ENCODE results near the gene DNAH14.

GRCh38 chr1:225418059-225418458 is 488.6 kb downstream of the DNAH14 start:
- no peak for TF ChIP-seq CTCF (tag by site-specific recombination; IDR thresholded peaks at IDR 0.05)
- TF ChIP-seq ZNF26 (tag by site-specific recombination; IDR thresholded peaks at IDR 0.05) = no peak
- TF ChIP-seq YY1 (tag by site-specific recombination; IDR thresholded peaks at IDR 0.05) = no peak
- TF ChIP-seq PRDM10 (tag by site-specific recombination; IDR thresholded peaks at IDR 0.05) = no peak
- no peak for TF ChIP-seq ZNF350 (tag by site-specific recombination; IDR thresholded peaks at IDR 0.05)
- TF ChIP-seq ATF2 (tag by site-specific recombination; IDR thresholded peaks at IDR 0.05; ENCODE audit: low read depth) = no peak
- TF ChIP-seq ZNF596 (tag by site-specific recombination; IDR thresholded peaks at IDR 0.05) = no peak
- TF ChIP-seq ZNF391 (tag by site-specific recombination; IDR thresholded peaks at IDR 0.05; ENCODE audit: borderline replicate concordance, low read depth) = no peak
- no peak for TF ChIP-seq ZBTB49 (tag by site-specific recombination; IDR thresholded peaks at IDR 0.05; ENCODE audit: low read depth)
